KMS-11 (cell line): ENCODE data around the gene CTNNA2.

Experiments used
- H2AFZ ChIP-seq: fragments of 200-600 bp; sonication (generic); 2 replicates; pipeline ENCODE4 v1.6.1; 2016; ENCODE audit warnings: antibody characterized with exemption, mixed run types, low read depth
- H3K27ac ChIP-seq: fragments of 200-600 bp; sonication (generic); 2 replicates; pipeline ENCODE4 v1.6.1; 2016; ENCODE audit warnings: mild to moderate bottlenecking, mixed run types
- H3K27me3 ChIP-seq: fragments of 200-600 bp; sonication (generic); 2 replicates; pipeline ENCODE4 v1.6.1; 2017; ENCODE audit warnings: mild to moderate bottlenecking, low read depth, mixed run types, moderate library complexity; ENCODE audit not compliant: insufficient read depth
- H3K36me3 ChIP-seq: fragments of 200-600 bp; sonication (generic); 2 replicates; pipeline ENCODE4 v1.6.1; 2017; ENCODE audit warnings: mild to moderate bottlenecking, mixed run types; ENCODE audit not compliant: insufficient read depth
- H3K4me1 ChIP-seq: fragments of 200-600 bp; sonication (generic); 2 replicates; pipeline ENCODE4 v1.6.1; 2016; ENCODE audit warnings: mild to moderate bottlenecking, low read depth, mixed run types; ENCODE audit not compliant: poor library complexity, severe bottlenecking
- H3K4me2 ChIP-seq: fragments of 200-600 bp; sonication (generic); 2 replicates; pipeline ENCODE4 v1.7.0; 2016; ENCODE audit warnings: mild to moderate bottlenecking, mixed run types
- H3K4me3 ChIP-seq: fragments of 200-600 bp; sonication (generic); IDR thresholded peaks from 2 replicates; pipeline ENCODE4 v1.6.1; 2017; ENCODE audit warnings: low read depth, low read length, mixed read lengths; ENCODE audit not compliant: insufficient read depth
- H3K79me2 ChIP-seq: fragments of 200-600 bp; sonication (generic); 2 replicates; pipeline ENCODE4 v1.6.1; 2016; ENCODE audit warnings: low read depth, mixed run types; ENCODE audit not compliant: insufficient read depth
- H3K9ac ChIP-seq: fragments of 200-600 bp; sonication (generic); 2 replicates; pipeline ENCODE4 v1.6.1; 2016; ENCODE audit warnings: mild to moderate bottlenecking, mixed run types
- H4K20me1 ChIP-seq: fragments of 200-600 bp; sonication (generic); 2 replicates; pipeline ENCODE4 v1.6.1; 2016; ENCODE audit warnings: mild to moderate bottlenecking, mixed run types; ENCODE audit not compliant: insufficient read depth
- TF ChIP-seq, protein P1 (sequence below): fragments of 200-600 bp; sonication (generic); conservative IDR thresholded peaks from 2 replicates; pipeline ENCODE4 v1.6.1; 2017; ENCODE audit warnings: low read depth, mild to moderate bottlenecking, antibody characterized with exemption, low read length, moderate library complexity, mixed read lengths

Gene CTNNA2

DNA sequence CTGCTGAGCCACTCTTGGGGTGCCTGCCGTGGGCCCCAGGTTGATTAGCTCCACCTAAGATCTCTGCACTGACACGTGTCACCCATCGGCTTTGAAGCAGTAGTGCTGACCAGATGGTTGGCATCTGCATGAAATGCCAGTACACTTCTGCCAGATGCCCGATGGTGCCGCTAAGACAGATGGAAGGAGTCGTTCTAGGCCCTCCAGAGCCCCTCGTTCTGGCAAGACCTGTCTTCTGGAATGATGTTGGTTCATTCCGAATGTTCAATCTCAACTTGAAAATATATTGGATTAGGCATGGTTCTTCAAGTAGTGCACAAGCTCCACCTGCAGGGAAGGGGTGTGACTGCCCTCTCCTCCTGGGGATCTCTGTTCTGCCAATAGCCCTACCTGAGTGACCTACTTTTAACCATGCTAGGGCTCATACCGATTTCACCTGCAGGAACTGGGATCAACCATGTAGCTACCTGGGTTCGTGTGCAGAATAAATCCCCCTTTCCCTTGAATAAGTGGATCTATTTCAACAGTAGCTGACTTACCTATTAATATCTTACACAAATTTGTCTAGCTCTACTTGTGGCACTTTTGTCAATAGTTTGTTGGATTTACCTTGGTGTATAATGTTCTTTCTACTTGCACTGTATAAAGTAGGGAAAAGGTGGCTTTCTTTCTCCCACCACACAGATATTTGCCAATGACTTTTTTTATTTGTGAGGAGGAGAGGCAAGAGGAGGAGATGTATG lies 342.6 kb downstream of the CTNNA2 start:
- Histone ChIP-seq H3K27ac (no peak overlapping the region), H3K9ac (no peak overlapping the region), H3K4me2 (no peak overlapping the region), H3K79me2 (no peaks in the 10 kb centered on the region), H3K4me3 (no peak overlapping the region), H2AFZ (no peak overlapping the region), H4K20me1 (no peaks in the 10 kb centered on the region), H3K27me3 (no peaks in the 10 kb centered on the region), H3K36me3 (no peaks in the 10 kb centered on the region), H3K4me1 (no peaks in the 10 kb centered on the region)
- TF ChIP-seq, protein P1, sequence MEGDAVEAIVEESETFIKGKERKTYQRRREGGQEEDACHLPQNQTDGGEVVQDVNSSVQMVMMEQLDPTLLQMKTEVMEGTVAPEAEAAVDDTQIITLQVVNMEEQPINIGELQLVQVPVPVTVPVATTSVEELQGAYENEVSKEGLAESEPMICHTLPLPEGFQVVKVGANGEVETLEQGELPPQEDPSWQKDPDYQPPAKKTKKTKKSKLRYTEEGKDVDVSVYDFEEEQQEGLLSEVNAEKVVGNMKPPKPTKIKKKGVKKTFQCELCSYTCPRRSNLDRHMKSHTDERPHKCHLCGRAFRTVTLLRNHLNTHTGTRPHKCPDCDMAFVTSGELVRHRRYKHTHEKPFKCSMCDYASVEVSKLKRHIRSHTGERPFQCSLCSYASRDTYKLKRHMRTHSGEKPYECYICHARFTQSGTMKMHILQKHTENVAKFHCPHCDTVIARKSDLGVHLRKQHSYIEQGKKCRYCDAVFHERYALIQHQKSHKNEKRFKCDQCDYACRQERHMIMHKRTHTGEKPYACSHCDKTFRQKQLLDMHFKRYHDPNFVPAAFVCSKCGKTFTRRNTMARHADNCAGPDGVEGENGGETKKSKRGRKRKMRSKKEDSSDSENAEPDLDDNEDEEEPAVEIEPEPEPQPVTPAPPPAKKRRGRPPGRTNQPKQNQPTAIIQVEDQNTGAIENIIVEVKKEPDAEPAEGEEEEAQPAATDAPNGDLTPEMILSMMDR, result no peak

DNA sequence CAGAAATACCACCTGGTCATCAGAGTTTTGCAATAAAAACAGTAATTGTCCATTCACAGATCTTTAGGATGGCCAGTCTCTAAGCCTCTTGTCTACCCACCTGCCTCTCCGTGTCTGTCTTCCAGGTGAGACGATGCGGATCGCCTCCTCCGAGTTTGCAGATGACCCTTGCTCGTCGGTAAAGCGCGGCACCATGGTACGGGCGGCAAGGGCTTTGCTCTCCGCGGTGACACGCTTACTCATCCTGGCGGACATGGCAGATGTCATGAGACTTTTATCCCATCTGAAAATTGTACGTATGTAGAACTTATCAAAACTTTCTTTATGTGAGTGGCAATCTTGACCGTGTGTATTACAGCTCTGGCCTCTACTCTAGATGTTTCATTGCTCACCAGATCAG lies 345.0 kb downstream of the CTNNA2 start:
- Histone ChIP-seq H3K4me1 (no peaks in the 10 kb centered on the region), H2AFZ (no peak overlapping the region), H3K4me2 (no peak overlapping the region), H3K79me2 (no peaks in the 10 kb centered on the region), H3K4me3 (no peak overlapping the region), H3K9ac (no peak overlapping the region), H4K20me1 (no peaks in the 10 kb centered on the region), H3K36me3 (no peaks in the 10 kb centered on the region), H3K27me3 (no peaks in the 10 kb centered on the region), H3K27ac (no peak overlapping the region)
- TF ChIP-seq, protein P1, result no peak

DNA sequence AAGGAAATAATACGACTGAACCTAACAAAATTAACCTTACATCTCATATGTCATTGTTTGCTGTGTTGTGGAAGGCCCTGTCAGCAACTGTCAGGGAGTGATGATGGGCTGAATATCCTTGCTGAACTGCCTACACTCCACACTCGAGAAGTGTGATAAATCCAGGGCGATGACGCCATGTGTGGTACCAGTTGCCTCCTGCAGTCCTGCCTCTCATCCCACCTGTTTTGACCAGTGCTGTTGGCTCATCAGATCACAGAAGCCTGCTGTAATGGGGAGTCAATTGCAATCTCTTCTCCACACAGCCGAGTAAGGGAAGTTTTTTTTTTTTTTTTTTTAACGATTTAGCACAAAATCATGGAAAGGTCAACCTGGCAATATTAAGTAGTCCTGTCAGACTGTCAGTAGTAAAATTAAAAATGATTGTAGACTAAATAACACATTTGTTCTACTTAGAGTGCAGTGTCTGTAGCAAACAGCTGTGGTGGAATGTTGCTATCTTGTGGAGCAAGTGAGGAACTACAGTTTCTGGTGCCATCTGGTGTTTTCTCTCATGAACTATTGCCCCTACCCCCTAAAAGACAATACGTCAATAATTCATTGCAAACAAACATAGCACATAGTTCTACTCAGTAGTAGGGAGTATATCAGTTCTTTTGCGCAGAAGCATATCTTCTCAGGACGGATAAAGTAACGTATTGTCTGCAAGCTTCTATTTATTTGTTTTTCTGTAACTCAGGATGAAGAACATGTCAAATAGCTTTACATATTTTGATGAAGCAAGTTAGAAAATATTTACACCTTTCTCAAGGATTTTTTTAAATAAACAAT lies 347.6 kb downstream of the CTNNA2 start:
- Histone ChIP-seq H3K9ac (no peak overlapping the region), H3K36me3 (no peaks in the 10 kb centered on the region), H2AFZ (no peak overlapping the region), H3K4me3 (no peak overlapping the region), H4K20me1 (no peaks in the 10 kb centered on the region), H3K27ac (no peak overlapping the region), H3K4me2 (no peak overlapping the region), H3K79me2 (no peaks in the 10 kb centered on the region), H3K4me1 (no peaks in the 10 kb centered on the region), H3K27me3 (no peaks in the 10 kb centered on the region)
- TF ChIP-seq, protein P1, result peak; percentile 67

DNA sequence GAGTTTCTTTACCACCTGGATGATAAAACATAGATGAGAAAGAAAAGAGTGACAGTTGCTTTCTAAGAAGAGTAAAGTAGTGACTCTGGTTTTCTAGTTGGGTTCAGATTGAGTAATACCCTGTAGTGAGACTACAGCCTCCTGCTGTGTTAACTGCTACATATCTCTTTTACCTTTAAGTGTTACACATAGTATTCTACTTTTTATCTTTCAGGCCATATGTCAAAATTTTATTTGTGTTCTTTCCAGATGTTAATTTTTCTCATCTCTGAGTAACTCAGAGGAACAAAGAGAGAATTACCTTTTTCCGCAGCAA lies 348.2 kb downstream of the CTNNA2 start:
- Histone ChIP-seq H3K9ac (no peak overlapping the region), H3K27ac (no peak overlapping the region), H3K4me3 (no peak overlapping the region), H3K36me3 (no peaks in the 10 kb centered on the region), H3K27me3 (no peaks in the 10 kb centered on the region), H3K4me1 (no peaks in the 10 kb centered on the region), H4K20me1 (no peaks in the 10 kb centered on the region), H3K79me2 (no peaks in the 10 kb centered on the region), H3K4me2 (no peak overlapping the region), H2AFZ (no peak overlapping the region)
- TF ChIP-seq, protein P1, result no peak
